CD4-positive, CD25-positive, alpha-beta regulatory T cell (primary cell): ENCODE measurements around the gene LENEP. TPM values are rescaled to one million over a fixed set of nuclear protein-coding genes. Genes with fewer than 3 reads are reported as not detected.
A peak's percentile ranks its signal among the peaks of the same experiment; 100 is the strongest.

Experiments used
- ATAC-seq, 2 donors: fragments of 150-1000 bp; cut with Tn5 transposase; one replicate each; pipeline ENCODE4 v1.10.0; 2021; ENCODE audit warnings: low read depth in 2 of 2, moderate number of reproducible peaks in 2 of 2, moderate library complexity in 1 of 2
- DNase-seq, 3 donors: peaks; one replicate each; pipeline versions ENCODE4 v3.0.0 to v3.0.0-alpha.2; 2012 to 2022; ENCODE audit warnings: mixed read lengths in 1 of 3
- H3K27ac ChIP-seq: one replicate; pipeline ENCODE4 v1.7.0; 2013; ENCODE audit warnings: mild to moderate bottlenecking, low read length; ENCODE audit not compliant: insufficient read depth, poor library complexity, severe bottlenecking
- H3K27me3 ChIP-seq: one replicate; pipeline ENCODE4 v1.7.0; 2013; ENCODE audit warnings: low read length; ENCODE audit not compliant: control insufficient read depth, insufficient read depth
- H3K36me3 ChIP-seq: one replicate; pipeline ENCODE4 v1.7.0; 2013; ENCODE audit warnings: mild to moderate bottlenecking, low read length, moderate library complexity; ENCODE audit not compliant: control insufficient read depth, insufficient read depth
- H3K4me1 ChIP-seq: 2 replicates; pipeline ENCODE4 v1.7.0; 2013; ENCODE audit warnings: mild to moderate bottlenecking, low read length; ENCODE audit not compliant: insufficient read depth, control insufficient read depth, poor library complexity, severe bottlenecking
- H3K4me3 ChIP-seq: one replicate; pipeline ENCODE4 v1.7.0; 2013; ENCODE audit warnings: low read depth, mild to moderate bottlenecking, low read length, moderate library complexity
- H3K9me3 ChIP-seq, 2 experiments: 1 replicate in 1 of 2; 2 replicates in 1 of 2; pipeline ENCODE4 v1.7.0; 2013; ENCODE audit warnings: low read length in 2 of 2, mild to moderate bottlenecking in 1 of 2, moderate library complexity in 1 of 2; ENCODE audit not compliant: control insufficient read depth in 2 of 2
- H3K27ac Mint-ChIP-seq, 3 donors: one replicate each; pipeline ENCODE4 v1.8.0; 2020 to 2022; ENCODE audit warnings: mild to moderate bottlenecking in 3 of 3, mixed read lengths in 3 of 3, moderate library complexity in 2 of 3
- H3K27me3 Mint-ChIP-seq: one replicate; pipeline ENCODE4 v1.8.0; 2022; ENCODE audit warnings: mild to moderate bottlenecking, mixed read lengths
- H3K36me3 Mint-ChIP-seq: one replicate; pipeline ENCODE4 v1.8.0; 2020; ENCODE audit warnings: mixed read lengths
- H3K4me1 Mint-ChIP-seq, 4 donors: one replicate each; pipeline ENCODE4 v1.8.0; 2020 to 2022; ENCODE audit warnings: mixed read lengths in 4 of 4, mild to moderate bottlenecking in 1 of 4
- H3K4me3 Mint-ChIP-seq, 4 donors: one replicate each; pipeline ENCODE4 v1.8.0; 2020 to 2022; ENCODE audit warnings: mild to moderate bottlenecking in 4 of 4, mixed read lengths in 4 of 4, moderate library complexity in 3 of 4
- H3K9me3 Mint-ChIP-seq, 7 donors: one replicate each; pipeline ENCODE4 v1.8.0; 2020 to 2022; ENCODE audit warnings: mixed read lengths in 7 of 7, mild to moderate bottlenecking in 3 of 7, moderate library complexity in 2 of 7
- polyA plus RNA-seq, 4 donors: library from polyadenylated mRNA; unstranded; fragments of 300-500 nt; fragmentation: Illumina TruSeq; gene quantifications; one replicate each; pipeline ENCODE4 v1.2.3, GENCODE V29; 2021
- total RNA-seq: library from RNA; stranded (reverse); gene quantifications from one replicate; pipeline ENCODE4 v1.2.3, GENCODE V29; 2022

The LENEP gene
- total and polyA plus RNA-seq, 5 donors from 2014 or later: not detected

GRCh38 chr1:155017946-155018316 lies 24.5 kb downstream of the LENEP start:
- ATAC-seq (no peak), DNase-seq (no peak)
- Mint-ChIP-seq H3K36me3 (peaks cover 12% of the 10 kb centered on the region), H3K27me3 (no peaks in the 10 kb centered on the region), H3K27ac (peak overlapping the region; percentile 68 to 93 (median 69)), H3K9me3 (peaks cover 0 to 2% (median 0%) of the 10 kb centered on the region in 7 donors), H3K4me1 (peaks cover 9 to 66% (median 52%) of the 10 kb centered on the region in 4 donors), H3K4me3 (peak overlapping the region; percentile 61 to 84 (median 76))
- peak overlapping the region; percentile 84 for H3K27ac ChIP-seq
- no peak overlapping the region for H3K4me3 ChIP-seq
- peaks cover 56% of the 10 kb centered on the region for H3K4me1 ChIP-seq
- H3K27me3 ChIP-seq: no peaks in the 10 kb centered on the region
- H3K9me3 ChIP-seq: no peaks in the 10 kb centered on the region
- peaks cover 18% of the 10 kb centered on the region for H3K36me3 ChIP-seq

- peaks cover 7 to 61% (median 45%) of the 10 kb centered on the region in 4 donors for H3K4me1 Mint-ChIP-seq
- Histone ChIP-seq H3K27ac (no peak overlapping the region), H3K9me3 (no peaks in the 10 kb centered on the region), H3K4me3 (no peak overlapping the region), H3K27me3 (no peaks in the 10 kb centered on the region), H3K36me3 (peaks cover 18% of the 10 kb centered on the region), H3K4me1 (peaks cover 48% of the 10 kb centered on the region)
- peaks cover 12% of the 10 kb centered on the region for H3K36me3 Mint-ChIP-seq
- no peaks in the 10 kb centered on the region for H3K27me3 Mint-ChIP-seq
- no peak for DNase-seq
- ATAC-seq: no peak
- H3K27ac Mint-ChIP-seq: peak overlapping the region; percentile 7 to 88 (median 82)
- H3K9me3 Mint-ChIP-seq: peaks cover 0 to 2% (median 0%) of the 10 kb centered on the region in 7 donors
- peak overlapping the region in 1 of 4 donors; percentile 35 for H3K4me3 Mint-ChIP-seq
These were observed 25.4 kb downstream of the LENEP start for GRCh38 chr1:155018617-155019348.

GRCh38 chr1:155019377-155020245 lies 26.2 kb downstream of the LENEP start:
- ATAC-seq: no peak
- H3K36me3 Mint-ChIP-seq: peaks cover 12% of the 10 kb centered on the region
- H3K27me3 Mint-ChIP-seq: no peaks in the 10 kb centered on the region
- H3K4me3 Mint-ChIP-seq: peak overlapping the region in 3 of 4 donors; percentile 33 to 74 (median 36)
- Histone ChIP-seq H3K27me3 (no peaks in the 10 kb centered on the region), H3K27ac (no peak overlapping the region), H3K4me1 (peaks cover 40% of the 10 kb centered on the region), H3K9me3 (no peaks in the 10 kb centered on the region), H3K4me3 (no peak overlapping the region), H3K36me3 (peaks cover 11% of the 10 kb centered on the region)
- no peak for DNase-seq
- peaks cover 7 to 53% (median 37%) of the 10 kb centered on the region in 4 donors for H3K4me1 Mint-ChIP-seq
- H3K9me3 Mint-ChIP-seq: peaks cover 0 to 2% (median 0%) of the 10 kb centered on the region in 7 donors
- H3K27ac Mint-ChIP-seq: peak overlapping the region; percentile 80 to 97 (median 88)

- DNase-seq: no peak
- peak overlapping the region in 2 of 3 donors; percentile 79 to 97 for H3K27ac Mint-ChIP-seq
- Histone ChIP-seq H3K4me1 (peaks cover 13% of the 10 kb centered on the region), H3K9me3 (no peaks in the 10 kb centered on the region), H3K27ac (no peak overlapping the region), H3K36me3 (peaks cover 2% of the 10 kb centered on the region), H3K4me3 (no peak overlapping the region), H3K27me3 (no peaks in the 10 kb centered on the region)
- H3K27me3 Mint-ChIP-seq: no peaks in the 10 kb centered on the region
- no peak for ATAC-seq
- no peak overlapping the region for H3K4me3 Mint-ChIP-seq
- H3K36me3 Mint-ChIP-seq: peaks cover 5% of the 10 kb centered on the region
- H3K4me1 Mint-ChIP-seq: peaks cover 7 to 31% (median 23%) of the 10 kb centered on the region in 4 donors
- peaks cover 0 to 2% (median 0%) of the 10 kb centered on the region in 7 donors for H3K9me3 Mint-ChIP-seq
These were observed 28.9 kb downstream of the LENEP start for GRCh38 chr1:155022136-155022926.

GRCh38 chr1:155022927-155023236 lies 29.5 kb downstream of the LENEP start:
- H3K36me3 Mint-ChIP-seq: peaks cover 5% of the 10 kb centered on the region
- Histone ChIP-seq H3K4me1 (peaks cover 7% of the 10 kb centered on the region), H3K9me3 (no peaks in the 10 kb centered on the region), H3K27me3 (no peaks in the 10 kb centered on the region), H3K4me3 (no peak overlapping the region), H3K36me3 (peaks cover 2% of the 10 kb centered on the region), H3K27ac (no peak overlapping the region)
- H3K4me3 Mint-ChIP-seq: no peak overlapping the region
- peaks cover 7 to 26% (median 20%) of the 10 kb centered on the region in 4 donors for H3K4me1 Mint-ChIP-seq
- DNase-seq (no peak), ATAC-seq (no peak)
- peak overlapping the region in 2 of 3 donors; percentile 43 to 79 for H3K27ac Mint-ChIP-seq
- peaks cover 0 to 2% (median 0%) of the 10 kb centered on the region in 7 donors for H3K9me3 Mint-ChIP-seq
- H3K27me3 Mint-ChIP-seq: no peaks in the 10 kb centered on the region

GRCh38 chr1:155023627-155024026 lies 30.2 kb downstream of the LENEP start:
- Histone ChIP-seq H3K27me3 (no peaks in the 10 kb centered on the region), H3K4me1 (no peaks in the 10 kb centered on the region), H3K27ac (no peak overlapping the region), H3K9me3 (no peaks in the 10 kb centered on the region), H3K4me3 (no peak overlapping the region), H3K36me3 (peaks cover 2% of the 10 kb centered on the region)
- peaks cover 0 to 2% (median 0%) of the 10 kb centered on the region in 7 donors for H3K9me3 Mint-ChIP-seq
- H3K4me3 Mint-ChIP-seq: no peak overlapping the region
- peak overlapping the region in 1 of 3 donors; percentile 79 for H3K27ac Mint-ChIP-seq
- no peak for DNase-seq
- ATAC-seq: no peak
- peaks cover 7 to 23% (median 18%) of the 10 kb centered on the region in 4 donors for H3K4me1 Mint-ChIP-seq
- H3K27me3 Mint-ChIP-seq: no peaks in the 10 kb centered on the region
- H3K36me3 Mint-ChIP-seq: peaks cover 5% of the 10 kb centered on the region

- H3K27ac Mint-ChIP-seq: peak overlapping the region in 1 of 3 donors; percentile 55
These were observed 30.9 kb downstream of the LENEP start for GRCh38 chr1:155024315-155024714.

More at GRCh38 chr1:155024315-155024714, 30.9 kb downstream of the LENEP start:
- Histone ChIP-seq H3K27ac (no peak overlapping the region), H3K27me3 (no peaks in the 10 kb centered on the region), H3K36me3 (no peaks in the 10 kb centered on the region), H3K9me3 (no peaks in the 10 kb centered on the region), H3K4me3 (no peak overlapping the region), H3K4me1 (no peaks in the 10 kb centered on the region)
- Mint-ChIP-seq H3K4me3 (no peak overlapping the region), H3K27me3 (no peaks in the 10 kb centered on the region), H3K4me1 (peaks cover 7 to 18% (median 13%) of the 10 kb centered on the region in 4 donors), H3K9me3 (peaks cover 0 to 3% (median 0%) of the 10 kb centered on the region in 7 donors), H3K36me3 (peaks cover 4% of the 10 kb centered on the region)
- DNase-seq (no peak), ATAC-seq (no peak)
